Astrocyte of the cerebellum (primary cell): Measurements from ENCODE around the gene SIGLEC11.

Source experiments
- DNase-seq: peaks from one replicate; pipeline ENCODE4 v3.0.0-alpha.2; 2011; ENCODE audit warnings: low read depth
- H3K4me3 ChIP-seq: 2 replicates; pipeline ENCODE4 v1.5.1; 2011; ENCODE audit warnings: mild to moderate bottlenecking, low read depth, low read length, moderate library complexity
- in situ Hi-C: cut with HindIII; loops from 2 replicates; pipeline ENCODE4 v1.10.0; 2017; ENCODE audit warnings: low sequenced_read_pairs
- TF ChIP-seq, protein P1 (sequence below): IDR thresholded peaks from 2 replicates; pipeline ENCODE4 v1.5.1; 2012; ENCODE audit warnings: low read length, low read depth, moderate library complexity, mild to moderate bottlenecking; ENCODE audit errors: missing control alignments

Gene SIGLEC11

DNA sequence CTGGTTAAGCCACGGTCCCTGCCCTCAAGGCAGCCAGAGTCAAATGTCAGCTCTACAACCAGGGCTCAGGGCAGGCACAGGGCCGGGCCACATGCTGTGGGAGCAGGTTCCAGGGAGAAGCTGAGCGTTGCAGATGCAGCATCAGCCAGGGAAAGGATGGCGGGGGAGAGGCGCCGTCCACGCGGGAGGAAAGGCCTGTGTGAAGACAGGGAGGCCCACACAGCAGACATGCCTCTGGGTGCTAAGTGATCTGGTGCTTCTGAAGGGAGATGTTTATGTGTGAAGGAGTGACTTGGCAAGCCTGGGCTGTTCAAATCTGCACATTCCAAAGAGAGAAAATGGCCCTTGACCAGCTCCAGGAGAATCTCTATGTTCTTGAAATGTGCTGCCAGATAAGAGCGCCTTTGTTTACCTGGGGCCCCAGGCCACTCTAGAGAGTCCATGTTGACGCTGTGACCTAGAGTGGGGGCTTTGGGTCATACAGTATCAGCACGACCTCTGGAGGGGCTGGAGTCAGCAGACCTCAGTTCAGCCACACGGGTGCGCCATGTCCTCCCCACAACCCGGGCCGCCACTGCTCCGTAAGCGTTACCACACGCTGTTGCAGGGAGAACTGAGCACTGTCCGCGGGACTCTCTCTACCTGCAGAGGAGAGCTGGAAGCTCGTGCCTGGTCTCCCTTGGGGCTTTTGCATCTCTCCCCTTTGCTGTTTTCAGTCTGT, 47.8 kb downstream of the SIGLEC11 start:
- no peak for DNase-seq
- H3K4me3 ChIP-seq: no peak overlapping the region
- TF ChIP-seq, protein P1, sequence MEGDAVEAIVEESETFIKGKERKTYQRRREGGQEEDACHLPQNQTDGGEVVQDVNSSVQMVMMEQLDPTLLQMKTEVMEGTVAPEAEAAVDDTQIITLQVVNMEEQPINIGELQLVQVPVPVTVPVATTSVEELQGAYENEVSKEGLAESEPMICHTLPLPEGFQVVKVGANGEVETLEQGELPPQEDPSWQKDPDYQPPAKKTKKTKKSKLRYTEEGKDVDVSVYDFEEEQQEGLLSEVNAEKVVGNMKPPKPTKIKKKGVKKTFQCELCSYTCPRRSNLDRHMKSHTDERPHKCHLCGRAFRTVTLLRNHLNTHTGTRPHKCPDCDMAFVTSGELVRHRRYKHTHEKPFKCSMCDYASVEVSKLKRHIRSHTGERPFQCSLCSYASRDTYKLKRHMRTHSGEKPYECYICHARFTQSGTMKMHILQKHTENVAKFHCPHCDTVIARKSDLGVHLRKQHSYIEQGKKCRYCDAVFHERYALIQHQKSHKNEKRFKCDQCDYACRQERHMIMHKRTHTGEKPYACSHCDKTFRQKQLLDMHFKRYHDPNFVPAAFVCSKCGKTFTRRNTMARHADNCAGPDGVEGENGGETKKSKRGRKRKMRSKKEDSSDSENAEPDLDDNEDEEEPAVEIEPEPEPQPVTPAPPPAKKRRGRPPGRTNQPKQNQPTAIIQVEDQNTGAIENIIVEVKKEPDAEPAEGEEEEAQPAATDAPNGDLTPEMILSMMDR: no peak
- in situ Hi-C loops: loop anchor here (5.0 kb wide), 1 partner anchor 94 kb away; no protein-coding TSS in a partner anchor

DNA sequence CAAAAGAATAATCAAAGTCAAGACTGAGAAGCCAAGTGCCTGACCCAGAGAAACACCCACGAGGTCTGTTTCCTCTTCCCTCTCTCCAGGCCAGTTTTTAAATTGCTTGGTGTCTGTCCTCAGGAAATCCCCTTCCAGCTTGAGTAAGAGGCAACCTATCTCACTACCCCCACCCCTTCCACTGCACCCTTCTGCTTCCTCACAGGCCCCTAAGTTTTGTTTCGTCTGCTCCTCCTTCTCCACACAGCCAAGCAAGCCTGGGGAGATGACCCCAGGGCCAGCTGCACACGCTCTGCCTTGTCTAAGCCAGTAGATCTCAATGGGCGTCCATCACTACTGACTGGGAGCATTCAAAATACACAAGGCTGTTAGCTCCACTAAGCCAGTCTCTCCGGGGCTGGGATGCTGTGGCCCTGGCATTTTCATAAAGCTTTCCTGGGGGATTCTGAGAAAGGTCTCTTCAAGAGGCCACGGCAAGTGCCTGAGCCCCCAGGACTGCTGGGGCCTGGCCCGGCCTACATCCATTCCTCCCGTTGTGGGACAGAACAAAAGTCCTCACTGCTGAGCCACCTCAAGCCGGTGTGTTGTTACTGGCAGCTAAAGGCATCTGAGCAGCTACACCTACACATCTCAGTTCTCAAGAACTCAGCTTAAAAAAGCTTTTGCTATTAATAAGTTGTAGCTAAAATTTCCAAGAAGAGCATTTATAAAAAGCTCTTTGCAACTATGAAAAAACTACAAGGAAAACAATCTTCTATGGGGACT, 49.4 kb downstream of the SIGLEC11 start:
- in situ Hi-C loops: loop anchor here (5.0 kb wide), 1 partner anchor 96 kb away; no protein-coding TSS in a partner anchor
- no peak for DNase-seq
- TF ChIP-seq, protein P1: no peak
- no peak overlapping the region for H3K4me3 ChIP-seq

DNA sequence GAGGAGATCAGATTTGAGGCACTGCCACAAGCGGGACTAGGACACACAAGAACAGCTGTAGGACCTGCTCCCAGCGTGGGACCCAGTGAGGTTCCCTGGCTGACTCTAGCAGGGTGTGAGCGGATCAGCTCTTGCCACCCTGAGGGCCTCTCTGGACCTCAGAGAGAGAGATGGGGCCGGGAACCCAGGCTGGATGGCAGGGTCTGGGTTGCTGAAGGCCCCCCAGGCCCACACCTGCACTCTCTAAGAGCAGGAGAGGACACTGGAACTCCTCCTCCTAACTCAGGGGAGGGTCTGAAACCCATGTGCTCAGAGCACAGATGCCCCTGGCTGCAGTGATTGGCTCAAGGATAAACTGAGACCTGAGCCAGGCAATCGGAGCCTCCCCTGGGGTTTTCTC, 50.8 kb downstream of the SIGLEC11 start:
- no peak for DNase-seq
- H3K4me3 ChIP-seq: no peak overlapping the region
- in situ Hi-C loops: loop anchor here (5.0 kb wide), 1 partner anchor 97 kb away; no protein-coding TSS in a partner anchor
- TF ChIP-seq, protein P1: no peak

DNA sequence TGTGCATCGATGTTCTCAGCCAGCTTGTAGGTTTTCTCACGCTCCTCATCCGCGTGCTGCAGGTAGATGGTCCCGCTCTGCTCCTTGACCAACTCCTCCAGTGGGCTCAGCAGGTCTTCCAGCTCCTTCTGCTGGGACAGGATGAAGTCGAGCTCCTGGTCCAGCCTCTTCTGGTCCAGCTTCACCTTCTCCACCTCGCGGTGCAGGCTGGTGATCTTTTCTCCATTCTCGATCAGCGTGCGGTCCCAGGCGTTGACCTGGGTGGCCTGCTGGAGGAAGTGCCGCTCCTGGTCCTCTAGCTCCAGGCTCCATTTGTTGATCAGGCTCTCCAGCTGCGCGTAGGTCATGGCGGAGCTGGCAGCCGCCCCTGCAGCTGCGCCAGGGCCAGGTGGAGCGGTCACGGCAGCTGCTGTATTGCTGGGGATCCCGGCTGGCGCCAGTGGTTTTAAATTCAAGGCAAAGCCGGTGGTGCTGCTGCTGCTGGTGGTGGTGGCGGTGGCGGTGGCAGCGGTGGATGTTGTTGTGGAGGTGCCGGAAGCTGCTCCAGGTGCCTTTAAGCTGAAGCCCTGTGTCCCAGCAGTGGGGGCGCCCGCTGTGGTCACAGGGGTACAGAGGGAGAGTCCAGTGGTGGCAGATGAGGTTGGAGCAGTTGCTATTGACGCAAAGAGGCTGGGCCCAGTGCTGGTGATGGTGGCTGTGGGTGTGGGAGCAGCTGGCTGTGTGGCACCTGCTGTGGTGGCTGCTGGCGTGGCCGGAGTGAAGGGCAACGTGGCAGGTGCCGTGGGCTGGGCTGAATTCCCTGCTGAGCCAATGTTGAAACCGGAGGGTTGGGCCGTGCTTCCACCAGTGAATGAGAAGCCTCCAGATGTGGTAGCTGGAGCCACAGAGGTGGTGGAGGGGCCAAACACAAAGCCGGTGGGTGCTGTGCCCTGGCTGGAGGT, 52.2 kb downstream of the SIGLEC11 start:
- TF ChIP-seq, protein P1: no peak
- no peak overlapping the region for H3K4me3 ChIP-seq
- in situ Hi-C loops: no loop called here
- no peak for DNase-seq

DNA sequence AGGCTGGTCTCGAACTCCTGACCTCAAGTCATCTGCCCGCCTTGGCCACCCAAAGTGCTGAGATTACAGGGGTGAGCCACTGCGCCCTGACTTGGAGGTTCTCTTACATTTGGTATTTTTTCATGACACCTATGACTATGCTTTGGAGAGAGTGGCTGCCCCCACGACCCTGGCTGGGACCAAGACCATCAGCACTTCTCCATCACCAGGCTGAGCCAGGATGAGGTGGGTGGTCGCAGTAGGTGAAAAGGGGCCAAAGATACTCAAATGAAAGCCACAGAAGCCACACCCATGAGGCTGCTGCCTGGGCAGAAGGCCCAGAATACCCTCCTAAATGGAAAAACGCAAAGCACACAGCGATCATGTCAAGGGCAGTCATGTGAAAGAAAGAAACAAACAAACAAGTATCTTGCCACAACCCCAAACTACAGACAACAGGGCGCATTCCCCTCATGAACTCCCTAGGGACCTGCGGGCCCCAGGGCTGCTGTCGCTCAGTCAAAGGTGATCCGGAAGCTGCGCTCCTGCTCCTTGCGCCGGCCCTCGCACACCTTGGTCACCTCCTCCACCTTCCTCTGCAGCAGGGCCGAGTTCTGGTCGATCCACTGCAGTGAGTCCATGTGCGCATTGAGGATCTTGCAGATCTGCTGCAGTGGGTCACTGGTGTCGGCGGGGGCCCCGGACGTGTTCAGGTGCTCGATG, 53.1 kb downstream of the SIGLEC11 start:
- H3K4me3 ChIP-seq: no peak overlapping the region
- in situ Hi-C loops: no loop called here
- no peak for DNase-seq
- TF ChIP-seq, protein P1: no peak
